Measurements from ENCODE around the gene GPR143. TPM values are rescaled to one million over a fixed set of nuclear protein-coding genes. Genes with fewer than 3 reads are reported as not detected.

The GPR143 gene
- total RNA-seq, 2 donors from 2014 or later = 2.4 to 3.1 TPM

- DNase-seq (ENCODE audit: low spot score) = no peak
- no peaks in the 10 kb centered on the region for H3K36me3 ChIP-seq
- no peak overlapping the region for H3K4me3 ChIP-seq
- no peaks in the 10 kb centered on the region for H3K27me3 ChIP-seq (replicated peaks; ENCODE audit: insufficient read depth)
- no peak for TF ChIP-seq CTCF (IDR thresholded peaks at IDR 0.05)
- no peak for TF ChIP-seq POLR2A (IDR thresholded peaks at IDR 0.05)
- TF ChIP-seq POLR2AphosphoS5 (IDR thresholded peaks at IDR 0.05) = no peak
- H3K27ac ChIP-seq = no peak overlapping the region
- intact Hi-C loops (cut with DNase I) = no loop called here
- WGBS = 95% methylated on average over 1 of the region's 5 CpGs
- H3K4me1 ChIP-seq (replicated peaks) = no peaks in the 10 kb centered on the region
- H3K9me3 ChIP-seq = no peaks in the 10 kb centered on the region
These were observed 26.5 kb downstream of the GPR143 start for GRCh38 chrX:9739130-9739529.

GRCh38 chrX:9738151-9738550 is 27.5 kb downstream of the GPR143 start:
- intact Hi-C loops (cut with DNase I) = no loop called here
- WGBS = 33% methylated on average over 3 of the region's 3 CpGs
- no peak for TF ChIP-seq POLR2AphosphoS5 (IDR thresholded peaks at IDR 0.05)
- no peak for TF ChIP-seq POLR2A (IDR thresholded peaks at IDR 0.05)
- TF ChIP-seq CTCF (IDR thresholded peaks at IDR 0.05) = no peak

GRCh38 chrX:9737363-9737762 is 28.3 kb downstream of the GPR143 start:
- TF ChIP-seq CTCF (IDR thresholded peaks at IDR 0.05) = no peak
- TF ChIP-seq POLR2AphosphoS5 (IDR thresholded peaks at IDR 0.05) = no peak
- no peak for TF ChIP-seq POLR2A (IDR thresholded peaks at IDR 0.05)
- no peaks in the 10 kb centered on the region for H3K9me3 ChIP-seq
- H3K27ac ChIP-seq = no peak overlapping the region
- no peak for DNase-seq (ENCODE audit: low spot score)
- H3K27me3 ChIP-seq (replicated peaks; ENCODE audit: insufficient read depth) = no peaks in the 10 kb centered on the region
- H3K4me3 ChIP-seq = no peak overlapping the region
- intact Hi-C loops (cut with DNase I) = no loop called here
- WGBS = 74% methylated on average over 7 of the region's 7 CpGs
- no peaks in the 10 kb centered on the region for H3K4me1 ChIP-seq (replicated peaks)
- no peaks in the 10 kb centered on the region for H3K36me3 ChIP-seq

More at GRCh38 chrX:9738151-9738550, 27.5 kb downstream of the GPR143 start:
- no peaks in the 10 kb centered on the region for H3K4me1 ChIP-seq (replicated peaks)
- DNase-seq (ENCODE audit: low spot score) = no peak
- H3K27me3 ChIP-seq (replicated peaks; ENCODE audit: insufficient read depth) = no peaks in the 10 kb centered on the region
- H3K9me3 ChIP-seq = no peaks in the 10 kb centered on the region
- H3K36me3 ChIP-seq = no peaks in the 10 kb centered on the region
- no peak overlapping the region for H3K27ac ChIP-seq
- no peak overlapping the region for H3K4me3 ChIP-seq

- intact Hi-C loops (cut with DNase I) = no loop called here
- WGBS = 38% methylated on average over 1 of the region's 1 CpG
- no peaks in the 10 kb centered on the region for H3K9me3 ChIP-seq
- H3K27me3 ChIP-seq (replicated peaks; ENCODE audit: insufficient read depth) = no peaks in the 10 kb centered on the region
- no peaks in the 10 kb centered on the region for H3K36me3 ChIP-seq
- TF ChIP-seq CTCF (IDR thresholded peaks at IDR 0.05) (no peak), POLR2AphosphoS5 (IDR thresholded peaks at IDR 0.05) (no peak), POLR2A (IDR thresholded peaks at IDR 0.05) (no peak)
- no peak overlapping the region for H3K4me3 ChIP-seq
- no peak overlapping the region for H3K27ac ChIP-seq
- DNase-seq (ENCODE audit: low spot score) = no peak
- no peaks in the 10 kb centered on the region for H3K4me1 ChIP-seq (replicated peaks)
These were observed 34.9 kb downstream of the GPR143 start for GRCh38 chrX:9730752-9731151.

- intact Hi-C loops (cut with DNase I) = no loop called here
- Histone ChIP-seq H3K36me3 (no peaks in the 10 kb centered on the region), H3K4me3 (no peak overlapping the region), H3K27ac (no peak overlapping the region), H3K27me3 (replicated peaks; ENCODE audit: insufficient read depth) (no peaks in the 10 kb centered on the region), H3K4me1 (replicated peaks) (no peaks in the 10 kb centered on the region), H3K9me3 (no peaks in the 10 kb centered on the region)
- 75% methylated on average over 3 of the region's 3 CpGs for WGBS
- TF ChIP-seq POLR2A (IDR thresholded peaks at IDR 0.05) = no peak
- no peak for TF ChIP-seq CTCF (IDR thresholded peaks at IDR 0.05)
- TF ChIP-seq POLR2AphosphoS5 (IDR thresholded peaks at IDR 0.05) = no peak
- DNase-seq (ENCODE audit: low spot score) = no peak
These were observed 35.6 kb downstream of the GPR143 start for GRCh38 chrX:9730078-9730477.

Measured in prostate gland (tissue), 2 donors.